ENCODE data around the gene SORBS1. TPM values are rescaled to one million over a fixed set of nuclear protein-coding genes. Genes with fewer than 3 reads are reported as not detected.

Gene SORBS1
- total RNA-seq, 6 experiments from 2014 or later: 56.4 to 97.9 (median 76.5) TPM

GRCh38 chr10:95447685-95448084 is 113.5 kb downstream of the SORBS1 start:
- TF ChIP-seq CTCF (IDR thresholded peaks at IDR 0.05) (no peak), POLR2A (IDR thresholded peaks at IDR 0.05) (no peak)
- intact Hi-C loops (cut with DNase I): no loop called here
- Histone ChIP-seq H3K9me3 (no peaks in the 10 kb centered on the region), H3K4me1 (peaks cover 0 to 49% (median 21%) of the 10 kb centered on the region in 4 donors), H3K27me3 (no peaks in the 10 kb centered on the region), H3K27ac (peak overlapping the region; percentile 84 to 97 (median 90)), H3K36me3 (no peaks in the 10 kb centered on the region), H3K4me3 (no peak overlapping the region)
- DNase-seq: no peak
- ATAC-seq: peak; percentile 26 to 44 (median 38)
- WGBS (ENCODE audit: insufficient coverage, low coverage, low lambda C conversion rate, missing lambda C conversion rate): 48% methylated on average over 6 of the region's 6 CpGs

GRCh38 chr10:95445837-95446486 is 115.2 kb downstream of the SORBS1 start:
- H3K27ac ChIP-seq: peak overlapping the region; percentile 84 to 97 (median 90)
- TF ChIP-seq CTCF (IDR thresholded peaks at IDR 0.05): peak; percentile 74 to 92 (median 78)
- TF ChIP-seq POLR2A (IDR thresholded peaks at IDR 0.05): no peak
- H3K9me3 ChIP-seq: no peaks in the 10 kb centered on the region
- no peaks in the 10 kb centered on the region for H3K36me3 ChIP-seq
- no peak overlapping the region for H3K4me3 ChIP-seq
- DNase-seq: peak in 2 of 3 donors; percentile 41 to 74
- WGBS (ENCODE audit: insufficient coverage, low coverage, low lambda C conversion rate, missing lambda C conversion rate): 22% methylated on average over 3 of the region's 7 CpGs
- peaks cover 0 to 40% (median 13%) of the 10 kb centered on the region in 4 donors for H3K4me1 ChIP-seq
- peak; percentile 66 to 81 (median 78) for ATAC-seq
- no peaks in the 10 kb centered on the region for H3K27me3 ChIP-seq
- intact Hi-C loops (cut with DNase I): no loop called here

GRCh38 chr10:95445223-95445836 is 115.8 kb downstream of the SORBS1 start:
- Histone ChIP-seq H3K4me3 (no peak overlapping the region), H3K27me3 (no peaks in the 10 kb centered on the region), H3K4me1 (peaks cover 0 to 40% (median 13%) of the 10 kb centered on the region in 4 donors), H3K27ac (peak overlapping the region; percentile 84 to 97 (median 90)), H3K36me3 (no peaks in the 10 kb centered on the region), H3K9me3 (no peaks in the 10 kb centered on the region)
- peak; percentile 84 to 93 (median 91) for DNase-seq
- intact Hi-C loops (cut with DNase I): no loop called here
- peak; percentile 77 to 91 (median 88) for ATAC-seq
- 14% methylated on average over 4 of the region's 6 CpGs for WGBS (ENCODE audit: insufficient coverage, low coverage, low lambda C conversion rate, missing lambda C conversion rate)
- peak; percentile 20 for TF ChIP-seq POLR2A (IDR thresholded peaks at IDR 0.05)
- no peak for TF ChIP-seq CTCF (IDR thresholded peaks at IDR 0.05)

- DNase-seq: no peak
- no peaks in the 10 kb centered on the region for H3K36me3 ChIP-seq
- TF ChIP-seq POLR2A (IDR thresholded peaks at IDR 0.05) (no peak), CTCF (IDR thresholded peaks at IDR 0.05) (no peak)
- intact Hi-C loops (cut with DNase I): no loop called here
- peaks cover 0 to 40% (median 13%) of the 10 kb centered on the region in 4 donors for H3K4me1 ChIP-seq
- H3K4me3 ChIP-seq: no peak overlapping the region
- H3K27me3 ChIP-seq: no peaks in the 10 kb centered on the region
- H3K9me3 ChIP-seq: no peaks in the 10 kb centered on the region
- ATAC-seq: no peak
- peak overlapping the region; percentile 84 to 97 (median 90) for H3K27ac ChIP-seq
- 44% methylated on average over 5 of the region's 5 CpGs for WGBS (ENCODE audit: insufficient coverage, low coverage, low lambda C conversion rate, missing lambda C conversion rate)
These were observed 116.4 kb downstream of the SORBS1 start for GRCh38 chr10:95444792-95445191.
